NCI-H2029 (cell line): ENCODE measurements around the gene SHLD1.
"Not testable (repeated sequence)": the region's sequence is repeated elsewhere in the genome, so short reads cannot be mapped to it uniquely, and the experiment has no call there.

Experiments used
- DNase-seq: peaks from one replicate; lab custom pipeline; 2025; lab: John Stamatoyannopoulos, UW

Gene SHLD1, protein sequence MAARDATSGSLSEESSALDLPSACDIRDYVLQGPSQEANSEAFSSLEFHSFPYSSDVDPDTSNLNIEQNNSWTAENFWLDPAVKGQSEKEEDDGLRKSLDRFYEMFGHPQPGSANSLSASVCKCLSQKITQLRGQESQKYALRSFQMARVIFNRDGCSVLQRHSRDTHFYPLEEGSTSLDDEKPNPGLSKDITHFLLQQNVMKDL

DNA sequence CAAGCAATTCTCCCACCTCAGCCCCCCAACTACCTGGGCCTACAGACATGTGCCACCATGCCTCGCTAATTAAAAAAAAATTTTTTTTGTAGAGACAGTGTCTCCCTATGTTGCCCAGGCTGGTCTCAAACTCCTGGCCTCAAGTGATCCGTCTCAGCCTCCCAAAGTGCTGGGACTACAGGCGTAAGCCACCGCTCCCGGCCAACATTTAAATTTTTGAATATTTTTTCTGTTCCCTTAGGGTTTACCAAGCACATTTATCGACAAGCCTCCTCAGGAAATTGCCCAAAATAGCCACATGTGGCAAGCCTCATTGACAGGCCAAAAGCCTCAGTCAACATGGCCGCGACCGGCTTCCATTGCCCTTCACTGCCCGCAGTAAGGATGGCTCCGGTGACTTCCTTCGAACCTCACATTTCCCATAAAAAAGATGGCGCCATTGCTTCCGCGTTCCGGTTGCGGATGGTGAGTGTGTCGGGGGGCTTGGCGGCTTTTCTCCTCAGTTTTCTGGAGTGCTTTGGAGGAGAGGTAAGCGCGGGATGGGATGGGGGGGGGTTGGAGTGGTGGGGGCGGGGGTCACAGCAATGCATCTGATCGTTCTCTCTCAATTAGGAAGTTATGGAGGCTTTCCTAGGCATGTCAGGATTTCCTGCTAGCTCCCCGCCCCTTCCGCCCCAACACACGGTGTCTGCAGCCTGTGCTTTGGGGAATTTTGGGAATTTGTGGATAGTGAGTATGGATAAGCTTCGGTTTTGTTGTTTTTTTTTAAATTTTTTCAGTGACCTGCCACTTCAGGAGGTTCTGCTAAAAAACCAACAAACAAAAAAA is at the start of gene SHLD1:
SHLD1 (plus strand) TSS at position 450 of the 828 bp plus-strand sequence. CDS start 22,465 bp downstream, outside the sequence.
- peak; percentile 80 for DNase-seq

DNA sequence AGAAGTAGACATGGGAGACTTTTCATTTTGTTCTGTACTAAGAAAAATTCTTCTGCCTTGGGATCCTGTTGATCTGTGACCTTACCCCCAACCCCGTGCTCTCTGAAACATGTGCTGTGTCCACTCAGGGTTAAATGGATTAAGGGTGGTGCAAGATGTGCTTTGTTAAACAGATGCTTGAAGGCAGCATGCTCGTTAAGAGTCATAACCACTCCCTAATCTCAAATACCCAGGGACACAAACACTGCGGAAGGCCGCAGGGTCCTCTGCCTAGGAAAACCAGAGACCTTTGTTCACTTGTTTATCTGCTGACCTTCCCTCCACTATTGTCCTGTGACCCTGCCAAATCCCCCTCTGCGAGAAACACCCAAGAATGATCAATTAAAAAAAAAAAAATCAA is 47.9 kb upstream of the SHLD1 start:
- DNase-seq, result not testable (repeated sequence)

DNA sequence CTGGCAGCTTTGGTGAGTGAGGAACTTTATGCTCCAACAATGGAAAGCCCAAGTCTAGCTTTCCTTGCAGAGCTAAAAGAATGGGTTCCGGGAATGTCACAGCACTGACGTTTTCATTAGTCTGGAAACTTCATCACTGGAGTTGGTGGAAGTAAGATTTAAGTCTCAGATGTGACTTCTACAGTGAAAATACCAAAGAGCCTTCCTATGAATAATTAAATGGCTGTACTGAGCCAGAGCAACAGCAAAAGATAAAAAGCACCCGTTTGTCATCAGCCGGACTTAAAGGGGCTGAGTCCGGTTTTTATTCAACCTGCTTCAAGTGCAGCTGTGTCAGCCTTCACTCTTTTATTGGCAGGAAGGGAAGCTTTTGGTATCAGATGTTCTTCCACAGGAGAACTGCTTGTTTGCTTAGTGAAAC is 46.5 kb upstream of the SHLD1 start:
- DNase-seq, result peak; percentile 37

DNA sequence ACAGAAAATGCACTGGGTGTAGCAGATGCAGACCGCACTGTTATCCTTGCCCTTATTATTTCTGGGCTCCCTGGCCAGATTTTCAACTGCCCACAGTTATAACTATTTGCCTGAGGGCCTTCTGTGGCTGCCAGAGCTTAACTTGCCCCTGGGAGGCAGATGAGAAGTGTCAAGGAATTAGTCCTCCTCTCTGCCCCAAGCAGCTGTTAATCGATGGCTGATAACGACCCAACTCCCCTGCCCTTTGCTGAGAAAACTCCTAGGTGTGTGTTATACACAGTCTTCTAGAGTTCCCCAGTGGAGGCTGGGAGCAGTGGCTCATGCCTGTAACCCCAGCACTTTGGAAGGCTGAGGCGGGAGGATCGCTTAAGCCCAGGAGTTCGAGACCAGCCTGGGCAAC is 44.4 kb upstream of the SHLD1 start:
- DNase-seq, result no peak

DNA sequence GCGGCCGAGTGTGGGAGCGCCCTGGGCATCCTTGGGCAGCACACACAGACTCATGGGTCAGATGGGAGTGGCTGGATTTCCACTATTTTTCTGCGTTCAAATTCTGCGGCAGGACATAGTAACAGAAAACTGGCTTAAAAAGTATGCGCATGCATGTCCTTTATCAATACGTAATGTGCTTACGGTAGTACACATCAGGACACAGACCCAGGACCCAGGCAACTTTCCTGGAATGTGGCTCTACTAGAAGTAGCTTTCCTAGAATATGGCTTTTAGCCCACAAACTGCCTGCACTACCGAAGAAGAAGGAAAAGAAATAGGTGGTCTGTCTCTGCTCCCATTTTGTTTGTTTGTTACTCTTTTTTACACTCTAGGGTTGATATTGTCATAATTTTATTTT is 43.4 kb upstream of the SHLD1 start:
- DNase-seq, result no peak

DNA sequence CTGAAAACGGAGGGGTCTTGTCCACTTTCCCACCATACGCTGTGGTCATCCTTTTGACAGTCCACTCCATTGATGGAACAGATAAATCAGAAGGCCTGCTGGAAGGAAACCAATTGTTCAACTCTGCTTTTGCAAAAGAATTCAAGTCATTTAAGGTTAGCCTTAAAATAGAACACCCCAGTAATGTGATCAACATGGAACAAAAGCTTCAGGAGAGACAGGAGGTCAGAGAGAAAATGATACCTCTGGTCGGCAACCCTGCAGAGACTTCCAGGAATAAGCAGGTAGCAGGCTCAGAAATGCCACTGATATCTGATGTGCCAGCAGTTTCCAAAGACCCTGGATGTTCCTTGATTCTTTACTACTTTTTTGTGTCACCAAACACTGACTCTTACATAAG is 39.6 kb upstream of the SHLD1 start:
- DNase-seq, result no peak

DNA sequence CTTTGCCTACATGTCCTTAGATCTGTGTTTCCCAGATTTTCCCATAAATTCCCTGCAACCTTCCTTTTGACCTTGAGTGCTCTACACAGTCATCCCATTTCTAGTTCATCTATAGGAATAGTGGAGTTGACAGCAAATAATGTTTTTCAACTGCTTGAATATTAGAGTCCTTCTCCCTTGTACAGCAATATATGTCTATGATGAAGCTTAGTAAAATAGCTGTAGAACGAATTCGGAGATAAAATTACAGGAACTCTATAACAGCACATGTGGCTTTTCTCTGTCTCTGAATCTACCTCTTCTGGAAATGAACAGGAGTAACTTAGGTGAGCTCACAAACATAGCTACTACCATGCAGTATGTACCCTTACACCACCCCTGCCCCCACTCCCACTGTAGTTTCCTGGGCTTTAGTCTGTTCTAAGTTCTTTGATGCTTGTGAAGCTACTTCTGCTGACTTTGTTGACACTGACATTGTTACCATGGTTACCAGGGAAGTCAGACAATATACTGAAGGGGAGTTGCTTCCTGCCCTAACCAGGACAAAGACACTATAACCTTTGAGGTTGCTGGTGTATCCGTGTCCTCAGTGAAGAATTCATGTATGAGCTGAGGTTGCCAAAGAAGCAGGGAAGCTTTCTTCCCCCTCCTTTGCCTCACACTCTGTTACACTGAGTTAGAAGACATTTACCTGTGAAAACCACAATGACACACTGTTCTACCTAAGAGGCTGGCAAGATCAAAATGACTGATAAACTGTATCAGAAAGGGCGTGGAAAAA is 35.8 kb upstream of the SHLD1 start:
- peak; percentile 57 for DNase-seq

DNA sequence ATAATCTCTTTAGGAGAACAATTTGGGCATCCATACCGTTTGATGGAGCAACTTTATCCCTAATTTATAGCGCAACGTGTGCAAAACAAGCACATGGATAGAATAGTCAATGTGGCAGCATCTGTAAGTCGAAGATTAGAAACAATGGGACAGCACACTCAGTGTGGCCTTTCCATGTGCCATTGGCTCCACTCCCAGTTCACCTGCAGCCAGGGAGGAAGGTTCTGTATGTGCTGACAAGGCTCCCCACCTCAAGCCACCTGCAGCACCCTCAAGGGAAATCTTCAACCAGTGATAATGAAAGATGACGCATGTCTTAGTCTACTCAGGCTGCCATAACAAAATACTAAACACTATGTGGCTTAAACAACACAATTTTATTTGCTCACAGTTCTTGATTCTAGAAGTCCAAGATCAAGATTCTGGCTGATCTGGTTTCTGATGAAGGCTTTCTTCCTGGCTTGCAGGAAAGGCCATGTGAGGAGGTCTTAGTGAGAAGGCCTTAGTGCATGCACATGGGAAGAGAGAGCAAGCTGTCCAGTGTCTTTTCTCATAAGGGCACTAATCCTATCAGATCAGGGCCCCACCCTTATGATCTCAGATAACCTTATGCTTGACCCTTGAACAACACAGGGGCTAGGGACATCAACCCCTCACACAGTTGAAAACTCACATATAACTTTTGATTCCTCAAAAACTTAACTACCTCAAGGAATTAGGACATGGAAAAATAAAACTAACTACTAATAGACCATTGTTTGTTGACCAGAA is 34.9 kb upstream of the SHLD1 start:
- DNase-seq, result no peak

DNA sequence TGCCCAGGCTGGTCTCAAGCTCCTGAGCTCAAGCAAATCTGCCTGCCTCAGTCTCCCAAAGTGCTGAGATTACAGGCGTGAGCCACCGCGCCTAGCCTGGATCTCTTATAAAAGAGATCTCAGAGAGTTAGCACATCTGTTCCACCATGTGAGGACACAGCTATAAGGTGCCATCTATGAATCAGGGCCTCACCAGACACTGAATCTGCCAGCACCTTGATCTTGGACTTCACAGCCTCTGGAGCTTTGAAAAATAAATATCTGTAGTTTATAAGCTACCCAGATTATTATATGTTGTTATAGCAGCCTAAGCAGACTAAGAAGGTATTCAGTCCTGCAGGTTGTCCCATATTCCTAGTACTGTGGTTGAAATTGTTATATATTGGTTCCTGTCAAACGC is 33.2 kb upstream of the SHLD1 start:
- DNase-seq, result no peak

DNA sequence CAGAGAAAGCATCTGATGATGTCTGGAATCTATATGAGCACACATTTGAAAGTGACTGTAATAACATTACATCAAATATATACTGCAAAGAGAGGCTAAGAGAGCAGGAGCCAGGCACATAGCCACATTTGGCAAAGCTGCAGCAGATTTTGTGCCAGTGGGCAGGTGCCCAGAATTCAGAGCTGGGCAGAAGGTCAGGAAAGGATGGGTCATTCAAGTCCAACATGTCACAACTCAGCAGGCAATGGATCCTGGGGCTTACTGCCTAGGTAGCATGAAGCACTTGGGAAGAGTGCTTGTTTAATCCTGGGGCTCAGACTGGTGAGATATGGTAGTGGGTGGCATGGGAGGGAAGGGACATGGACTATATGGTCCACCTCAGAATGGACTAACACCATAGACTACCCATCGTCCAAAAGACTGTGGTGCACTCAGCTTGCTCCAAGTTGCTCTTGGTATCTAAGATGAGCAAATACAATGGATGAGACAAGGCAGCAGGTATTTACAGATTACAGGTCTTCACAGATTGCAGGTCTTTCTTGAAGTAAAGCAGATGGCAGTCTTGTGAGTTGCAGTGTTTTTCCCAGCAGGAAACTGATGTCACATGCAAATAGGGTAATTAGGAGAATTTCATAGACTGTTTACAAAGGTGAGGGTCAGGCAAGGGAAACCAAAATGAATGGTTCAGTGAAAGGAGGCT is 31.2 kb upstream of the SHLD1 start:
- peak; percentile 9 for DNase-seq

DNA sequence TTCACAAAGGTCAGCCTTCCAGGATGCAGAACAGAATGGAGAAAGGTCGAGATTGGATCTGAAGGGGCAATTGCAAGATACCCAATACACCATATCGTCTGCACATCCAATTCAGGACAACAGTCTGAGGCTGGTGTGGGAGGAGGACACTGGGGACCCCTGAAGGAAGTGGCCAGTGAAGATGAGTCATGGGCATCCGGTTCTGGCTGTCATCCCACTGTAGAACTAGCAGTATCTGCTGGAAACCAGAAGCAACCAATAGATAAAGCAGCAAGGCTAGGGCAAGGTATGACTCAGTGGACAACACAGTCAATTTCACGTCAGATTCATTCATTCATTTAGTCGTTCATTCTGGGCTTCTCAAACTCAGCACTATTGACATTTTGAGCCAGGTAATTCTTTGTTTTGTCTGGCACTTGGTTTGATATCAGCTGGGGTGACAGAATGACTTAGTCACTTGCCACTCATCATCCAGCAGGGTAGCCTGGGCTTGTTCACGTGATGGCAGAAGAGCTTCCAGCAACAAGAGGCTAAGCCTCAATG is 30.3 kb upstream of the SHLD1 start:
- peak; percentile 77 for DNase-seq

DNA sequence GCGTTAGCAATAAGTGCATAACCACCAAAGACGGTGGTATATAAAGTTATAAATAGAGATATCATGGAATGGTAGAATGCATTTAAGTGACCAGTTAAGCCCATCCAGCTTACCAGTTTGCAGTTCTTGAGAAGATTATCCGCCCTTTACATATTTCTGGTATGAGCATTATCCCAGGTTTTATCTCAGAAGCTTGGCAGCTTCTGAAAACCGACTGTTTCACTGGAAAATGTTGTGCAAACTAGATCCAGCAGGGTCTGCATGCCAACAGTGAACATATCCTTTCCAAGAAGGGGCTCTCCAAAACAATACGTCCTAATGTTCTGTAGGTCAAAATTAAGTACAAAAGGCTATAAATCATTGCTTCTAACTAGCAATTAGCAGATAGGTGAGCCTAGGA is 29.5 kb upstream of the SHLD1 start:
- DNase-seq, result no peak

DNA sequence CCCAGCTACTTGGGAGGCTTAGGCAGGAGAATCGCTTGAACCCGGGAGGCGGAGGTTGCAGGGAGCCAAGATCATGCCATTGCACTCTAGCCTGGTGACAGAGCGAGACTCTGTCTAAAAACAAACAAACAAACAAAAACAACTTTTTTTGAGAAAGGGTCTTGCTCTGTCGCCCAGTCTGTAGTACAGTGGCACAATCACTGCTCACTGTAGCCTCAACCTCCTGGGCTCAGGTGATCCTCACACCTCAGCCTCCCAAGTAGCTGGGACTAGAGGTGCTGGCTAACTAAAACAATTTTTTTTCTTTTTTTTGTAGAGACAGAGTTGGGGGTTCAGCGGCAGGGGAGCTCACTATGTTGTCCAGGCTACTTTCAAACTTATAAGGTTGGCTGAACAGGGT is 28.8 kb upstream of the SHLD1 start:
- DNase-seq, result not testable (repeated sequence)

DNA sequence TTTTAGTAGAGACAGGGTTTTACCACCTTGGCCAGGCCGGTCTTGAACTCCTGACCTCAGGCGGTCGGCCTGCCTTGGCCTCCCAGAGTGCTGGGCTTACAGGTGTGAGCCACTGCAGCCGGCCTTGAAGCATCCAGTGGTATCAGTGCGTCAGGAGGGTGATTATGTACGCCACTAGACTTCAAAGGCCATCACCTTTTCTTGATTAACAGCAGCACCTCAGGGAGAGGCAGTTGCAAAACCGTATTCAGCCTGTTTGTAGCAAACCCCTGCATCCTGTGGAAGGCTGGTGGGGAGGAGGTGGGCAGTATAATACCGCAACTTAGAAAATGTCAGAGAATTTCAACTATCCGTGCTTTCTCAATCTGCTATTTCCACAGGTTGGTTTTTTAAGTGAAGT is 27.3 kb upstream of the SHLD1 start:
- DNase-seq, result no peak

DNA sequence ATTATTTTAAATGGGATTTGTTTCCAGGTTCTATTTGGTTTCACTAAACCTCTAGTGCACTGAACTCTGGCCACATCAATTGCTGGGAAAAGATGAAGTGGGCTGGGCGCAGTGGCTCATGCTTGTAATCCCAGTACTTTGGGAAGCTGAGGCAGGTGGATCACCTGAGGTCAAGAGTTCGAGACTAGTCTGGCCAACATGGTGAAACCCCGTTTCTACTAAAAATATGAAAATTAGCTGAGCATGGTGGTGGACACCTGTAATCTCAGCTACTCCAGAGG is 25.1 kb upstream of the SHLD1 start:
- not testable (repeated sequence) for DNase-seq

DNA sequence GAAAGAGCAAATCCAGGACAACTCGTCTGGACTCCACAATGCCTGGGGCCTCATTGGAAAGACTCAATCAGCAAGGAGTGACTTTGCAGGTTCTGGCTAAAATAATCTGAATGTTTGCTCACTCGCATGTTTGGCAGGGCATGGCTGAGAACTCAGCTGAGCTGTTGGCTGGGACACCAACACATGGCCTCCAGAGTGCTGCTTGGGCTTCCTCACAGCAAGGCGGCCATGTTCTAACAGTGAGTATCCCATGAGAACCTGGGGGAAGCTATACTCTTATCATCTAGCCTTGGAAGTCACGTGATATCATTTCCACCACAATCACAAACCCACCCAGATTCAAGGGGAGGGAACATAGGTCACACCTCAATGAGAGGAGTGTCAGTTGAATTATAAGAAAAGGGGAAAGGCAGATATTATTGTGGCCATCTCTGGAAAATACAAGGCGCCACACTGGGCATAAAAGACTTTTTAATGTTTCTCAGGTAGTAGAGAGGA is 23.1 kb upstream of the SHLD1 start:
- DNase-seq, result no peak

DNA sequence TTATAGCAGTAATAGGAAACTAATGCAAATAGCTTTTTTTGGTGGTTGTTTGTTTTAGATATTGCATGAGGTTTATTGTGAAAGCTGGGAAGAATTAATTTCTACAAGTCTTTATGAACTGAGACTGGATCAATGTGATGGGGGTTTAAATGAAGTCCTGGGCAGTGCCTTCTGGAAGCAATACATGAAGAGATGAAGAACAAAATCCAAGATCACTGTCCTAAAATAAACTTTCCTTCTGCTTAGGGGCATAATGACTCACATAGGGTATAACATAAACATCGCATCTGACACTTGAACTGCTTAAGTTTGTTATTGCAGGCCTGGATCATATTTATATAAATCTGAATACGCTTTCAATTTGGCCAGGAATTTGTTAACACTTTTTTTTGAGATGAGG is 20.9 kb upstream of the SHLD1 start:
- no peak for DNase-seq

DNA sequence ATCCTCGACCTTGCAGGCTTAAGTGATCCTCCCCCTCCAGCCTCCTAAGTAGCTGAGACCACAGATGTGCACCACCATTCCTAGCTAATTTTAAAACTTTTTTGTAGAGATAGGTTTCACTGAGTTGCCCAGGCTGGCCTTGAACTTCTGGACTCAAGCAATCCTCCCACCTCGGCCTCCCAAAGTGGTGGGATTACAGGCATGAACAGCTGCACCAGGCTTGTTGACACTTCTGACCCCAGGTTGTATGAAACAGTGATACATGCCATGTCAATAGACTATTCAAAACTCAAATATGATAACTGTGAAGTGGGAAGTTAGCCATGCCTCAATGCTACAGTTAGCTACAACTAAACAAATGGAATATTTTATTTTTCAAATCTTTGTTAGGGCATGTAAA is 20.1 kb upstream of the SHLD1 start:
- no peak for DNase-seq

DNA sequence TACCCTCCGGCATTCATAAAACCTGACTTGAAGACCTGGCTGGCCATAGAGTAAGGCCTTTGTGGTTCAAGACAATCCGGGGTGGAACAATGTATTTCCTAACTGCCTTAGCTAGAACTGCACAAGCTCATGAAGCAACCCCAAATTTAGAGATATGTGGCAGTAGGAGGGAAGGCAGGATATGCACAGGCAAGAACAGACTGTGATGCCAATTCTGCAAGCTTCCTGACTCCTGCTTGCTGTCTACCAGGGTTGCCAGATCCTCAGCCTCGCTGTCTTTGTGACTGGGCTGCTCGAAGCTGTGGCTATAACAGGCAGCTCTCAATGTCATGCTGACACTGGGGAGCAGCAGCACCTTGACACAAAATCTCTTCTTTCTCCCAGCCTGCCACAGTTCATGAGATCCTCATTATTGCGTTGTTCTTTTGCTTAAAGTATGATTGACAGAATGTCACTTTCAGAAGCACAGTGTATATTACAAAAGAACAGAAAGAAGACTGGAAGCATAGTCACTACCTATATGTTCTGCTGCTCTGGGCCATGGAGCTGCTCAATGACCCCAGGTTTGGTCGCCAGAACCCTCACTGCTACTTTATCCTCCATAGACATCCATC is 18.3 kb upstream of the SHLD1 start:
- DNase-seq, result no peak

DNA sequence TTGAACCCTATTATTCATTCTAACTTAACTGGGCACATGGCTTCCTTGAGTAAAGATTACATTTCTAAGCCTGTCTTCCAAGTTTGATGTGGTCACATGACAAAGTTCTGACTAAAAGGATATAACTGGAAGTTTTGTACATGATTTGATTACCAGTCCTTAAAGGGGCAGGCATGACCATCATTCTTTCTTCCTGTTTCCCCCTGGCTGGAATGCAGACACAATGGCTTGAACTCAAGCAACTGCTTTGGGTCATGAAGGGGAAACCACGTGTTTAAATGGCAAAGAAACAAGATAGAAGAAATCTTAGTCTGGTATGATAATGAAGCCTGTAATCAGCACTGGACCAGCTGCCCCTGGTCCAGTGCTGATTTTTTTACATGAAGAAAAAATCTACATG is 15.6 kb upstream of the SHLD1 start:
- no peak for DNase-seq
